Pancreas (tissue), 10 donors: ENCODE results near the gene LRMDA. TPM values are rescaled to one million over a fixed set of nuclear protein-coding genes. Genes with fewer than 3 reads are reported as not detected.

ENCODE experiments used
- ATAC-seq, 4 donors: fragments of 200-7000 bp; cut with Tn5 transposase; one replicate each; pipeline versions ENCODE4 v1.8.0 to v1.9.1; 2020; ENCODE audit warnings: mild to moderate bottlenecking in 4 of 4, moderate library complexity in 4 of 4
- DNase-seq, 6 donors: peaks; one replicate each; pipeline ENCODE4 v3.0.0-alpha.2; 2020
- FAIRE-seq: peaks from 2 replicates; lab custom pipeline; 2012; peaks lifted over from hg19 to GRCh38; lab: Jason Lieb, UNC
- H3K27ac ChIP-seq, 4 donors: fragments of 200-600 bp; sonication (generic); 1 replicate in 3 of 4; 2 replicates in 1 of 4; pipeline versions ENCODE4 v1.5.0 to v1.8.0; 2020
- H3K27me3 ChIP-seq, 4 donors: fragments of 200-600 bp; one replicate each; pipeline ENCODE4 v1.8.0; 2021
- H3K36me3 ChIP-seq, 3 donors: fragments of 200-600 bp; sonication (generic) in 1 of 3; one replicate each; pipeline versions ENCODE4 v1.5.0 to v1.8.0; 2020 to 2021
- H3K4me1 ChIP-seq, 3 donors: fragments of 200-600 bp; one replicate each; pipeline ENCODE4 v1.8.0; 2021
- H3K4me3 ChIP-seq, 4 donors: fragments of 200-600 bp; sonication (generic) in 2 of 4; one replicate each; pipeline versions ENCODE4 v1.5.0 to v1.8.0; 2020 to 2021
- H3K9me3 ChIP-seq, 4 donors: fragments of 200-600 bp; one replicate each; pipeline ENCODE4 v1.8.0; 2021
- WGBS, 2 donors: extraction: QIAGEN DNeasy Blood & Tissue Kit; methylation state at CpG; one replicate each; pipeline ENCODE4 v1.1.7; 2013; 5-methylcytosine and 5-hydroxymethylcytosine counted together
- intact Hi-C, 3 donors: fragments of 100-400 bp; cut with DNase I; formaldehyde crosslinking; loops; one replicate each; pipeline versions ENCODE4 v1.11.1 to v1.14.2; 2022
- polyA plus RNA-seq, 2 donors: library from polyadenylated mRNA; stranded (reverse); fragments of 200-250 nt; gene quantifications; one replicate each; pipeline ENCODE4 v1.2.3, GENCODE V29; 2013
- total RNA-seq, 6 donors: library from RNA; stranded (reverse); fragmentation: NEBNext Ultra II Directional in 4 of 6; extraction: Animal tissue kit (Norgen Biotek cat#: 25700) in 4 of 6; gene quantifications; one replicate each; pipeline versions ENCODE4 v1.2.1 to v1.2.4, GENCODE V29; 2021 to 2023
- TF ChIP-seq, protein P1 (sequence below), 4 donors: fragments of 200-600 bp; sonication (generic) in 3 of 4; IDR thresholded peaks; one replicate each; pipeline versions ENCODE4 v1.5.0 to v1.8.0; 2021; ENCODE audit warnings: antibody characterized with exemption in 4 of 4
- donor health status: healthy with polysubstance abuse.
- donor health status: DM: no; HTN: no; CAD: no; lungs with moderate emphysema.
- donor health status: DM: no; HTN: no; CAD: no.
- donor health status: control.
- donor health status: control.
- donor health status: Bipolar disorder and iron deficiency.
- donor health status: DM: yes; HTN: yes; CAD: no.
- donor health status: DM: no; HTN: no; CAD: no.
- donor health status: DM: no; HTN: no; CAD: no.
- donor health status: DM: yes; HTN: yes; CAD: no.

LRMDA gene
- total and polyA plus RNA-seq, 8 donors: 4.6 to 21.2 (median 13.4) TPM

DNA sequence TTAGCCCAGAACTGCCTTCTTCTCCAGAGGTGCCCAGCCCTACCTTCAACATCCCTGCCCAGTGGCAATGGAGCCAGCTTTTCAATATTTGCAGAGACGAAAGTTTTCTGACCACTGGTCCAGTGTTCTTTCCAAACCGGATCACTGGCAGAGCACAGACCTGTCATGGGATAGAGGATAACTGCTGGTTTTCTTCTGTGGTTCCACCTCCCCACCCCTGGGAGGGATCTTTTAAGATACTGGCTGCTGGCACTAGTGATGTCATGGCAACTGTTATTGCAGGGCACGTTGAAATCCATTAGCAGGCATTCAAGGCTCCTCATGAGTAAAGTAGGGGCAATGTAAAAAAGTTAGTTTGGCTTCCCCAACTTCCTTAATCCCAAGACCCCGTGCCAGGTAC, 387.1 kb downstream of the LRMDA start:
- FAIRE-seq: no peak
- no peak for ATAC-seq
- 70 to 74% methylated on average over 4 of the region's 4 CpGs for WGBS, 2 donors

DNA sequence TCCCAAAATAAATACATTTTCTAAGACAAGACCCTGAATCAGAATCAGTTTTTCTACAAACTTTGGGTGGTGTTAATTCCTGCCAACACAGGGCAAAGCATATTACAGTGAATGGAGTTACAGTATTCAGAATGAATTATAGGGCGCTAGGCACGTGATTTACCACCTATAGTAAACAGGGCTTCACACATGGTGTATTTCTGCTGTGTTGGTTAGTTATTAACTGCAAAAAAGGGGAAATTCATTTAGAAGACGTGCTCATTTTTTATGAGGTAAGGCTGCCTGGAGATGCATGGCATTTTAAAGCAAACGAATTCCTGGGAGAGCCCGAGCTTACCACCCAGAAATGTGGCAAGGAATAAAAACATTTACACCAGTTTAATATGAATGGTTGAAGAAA, 393.8 kb downstream of the LRMDA start:
- no peak overlapping the region for H3K27ac ChIP-seq
- WGBS, 2 donors: 81 to 86% methylated on average over 5 of the region's 5 CpGs
- ATAC-seq (no peak), FAIRE-seq (no peak), DNase-seq (no peak)
- intact Hi-C loops: no loop called here
- H3K4me1 ChIP-seq: no peaks in the 10 kb centered on the region
- H3K9me3 ChIP-seq: no peaks in the 10 kb centered on the region
- no peaks in the 10 kb centered on the region for H3K27me3 ChIP-seq
- H3K4me3 ChIP-seq: no peak overlapping the region
- H3K36me3 ChIP-seq: no peaks in the 10 kb centered on the region
- TF ChIP-seq, protein P1, sequence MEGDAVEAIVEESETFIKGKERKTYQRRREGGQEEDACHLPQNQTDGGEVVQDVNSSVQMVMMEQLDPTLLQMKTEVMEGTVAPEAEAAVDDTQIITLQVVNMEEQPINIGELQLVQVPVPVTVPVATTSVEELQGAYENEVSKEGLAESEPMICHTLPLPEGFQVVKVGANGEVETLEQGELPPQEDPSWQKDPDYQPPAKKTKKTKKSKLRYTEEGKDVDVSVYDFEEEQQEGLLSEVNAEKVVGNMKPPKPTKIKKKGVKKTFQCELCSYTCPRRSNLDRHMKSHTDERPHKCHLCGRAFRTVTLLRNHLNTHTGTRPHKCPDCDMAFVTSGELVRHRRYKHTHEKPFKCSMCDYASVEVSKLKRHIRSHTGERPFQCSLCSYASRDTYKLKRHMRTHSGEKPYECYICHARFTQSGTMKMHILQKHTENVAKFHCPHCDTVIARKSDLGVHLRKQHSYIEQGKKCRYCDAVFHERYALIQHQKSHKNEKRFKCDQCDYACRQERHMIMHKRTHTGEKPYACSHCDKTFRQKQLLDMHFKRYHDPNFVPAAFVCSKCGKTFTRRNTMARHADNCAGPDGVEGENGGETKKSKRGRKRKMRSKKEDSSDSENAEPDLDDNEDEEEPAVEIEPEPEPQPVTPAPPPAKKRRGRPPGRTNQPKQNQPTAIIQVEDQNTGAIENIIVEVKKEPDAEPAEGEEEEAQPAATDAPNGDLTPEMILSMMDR (IDR thresholded peaks at IDR 0.05): no peak

More for the DNA sequence above, 387.1 kb downstream of the LRMDA start:
- no peak for DNase-seq
- Histone ChIP-seq H3K27me3 (no peaks in the 10 kb centered on the region), H3K4me3 (no peak overlapping the region), H3K4me1 (no peaks in the 10 kb centered on the region), H3K9me3 (no peaks in the 10 kb centered on the region), H3K27ac (no peak overlapping the region), H3K36me3 (no peaks in the 10 kb centered on the region)
- intact Hi-C loops: no loop called here
- TF ChIP-seq, protein P1 (IDR thresholded peaks at IDR 0.05): no peak

DNA sequence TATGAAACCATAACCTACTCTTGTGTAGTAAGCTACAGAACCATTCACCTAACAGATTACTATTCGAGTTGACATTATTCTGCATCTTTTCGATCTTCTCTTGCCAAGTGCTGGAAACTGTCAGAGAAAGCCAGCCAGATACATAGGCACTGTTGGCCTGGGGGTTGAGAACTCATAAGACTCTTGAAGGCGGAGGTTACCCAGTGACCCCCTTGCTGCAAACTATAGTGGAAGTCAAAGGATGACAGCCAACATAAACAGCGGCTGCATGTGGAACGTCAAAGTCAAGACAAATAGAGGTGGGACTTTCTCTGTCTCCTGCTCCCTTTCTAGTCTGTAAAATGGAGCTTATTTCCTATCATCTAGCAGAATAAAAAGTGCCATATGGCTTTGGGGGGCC, 394.2 kb downstream of the LRMDA start:
- intact Hi-C loops: no loop called here
- Histone ChIP-seq H3K27ac (no peak overlapping the region), H3K27me3 (no peaks in the 10 kb centered on the region), H3K4me3 (no peak overlapping the region), H3K4me1 (no peaks in the 10 kb centered on the region), H3K9me3 (no peaks in the 10 kb centered on the region), H3K36me3 (no peaks in the 10 kb centered on the region)
- WGBS, 2 donors: 81 to 82% methylated on average over 5 of the region's 5 CpGs
- TF ChIP-seq, protein P1 (IDR thresholded peaks at IDR 0.05): no peak
- no peak for FAIRE-seq
- no peak for ATAC-seq
- DNase-seq: no peak

DNA sequence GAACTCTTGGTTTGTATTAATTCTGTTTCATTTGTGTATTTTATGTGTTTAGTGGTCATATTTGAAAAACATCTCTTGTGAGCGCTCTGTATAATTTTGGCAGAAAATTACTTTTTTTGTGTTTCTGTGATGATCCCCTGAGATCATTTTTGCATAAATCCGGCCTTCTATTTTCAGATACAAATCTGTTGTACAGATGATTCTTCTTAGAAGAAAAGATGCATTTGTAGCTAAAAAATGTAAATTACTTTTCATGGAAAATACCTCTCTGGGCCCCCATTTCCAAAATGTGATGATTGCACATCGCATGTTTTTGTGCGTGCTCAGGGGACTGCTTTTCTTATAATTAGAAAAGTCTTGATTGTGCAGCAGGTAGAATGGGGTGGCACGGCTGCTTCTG, 395.4 kb downstream of the LRMDA start:
- Histone ChIP-seq H3K9me3 (no peaks in the 10 kb centered on the region), H3K27me3 (no peaks in the 10 kb centered on the region), H3K4me1 (no peaks in the 10 kb centered on the region), H3K4me3 (no peak overlapping the region), H3K27ac (no peak overlapping the region), H3K36me3 (no peaks in the 10 kb centered on the region)
- DNase-seq (no peak), FAIRE-seq (no peak), ATAC-seq (no peak)
- intact Hi-C loops: no loop called here
- WGBS, 2 donors: 75 to 95% methylated on average over 5 of the region's 5 CpGs
- TF ChIP-seq, protein P1 (IDR thresholded peaks at IDR 0.05): no peak

DNA sequence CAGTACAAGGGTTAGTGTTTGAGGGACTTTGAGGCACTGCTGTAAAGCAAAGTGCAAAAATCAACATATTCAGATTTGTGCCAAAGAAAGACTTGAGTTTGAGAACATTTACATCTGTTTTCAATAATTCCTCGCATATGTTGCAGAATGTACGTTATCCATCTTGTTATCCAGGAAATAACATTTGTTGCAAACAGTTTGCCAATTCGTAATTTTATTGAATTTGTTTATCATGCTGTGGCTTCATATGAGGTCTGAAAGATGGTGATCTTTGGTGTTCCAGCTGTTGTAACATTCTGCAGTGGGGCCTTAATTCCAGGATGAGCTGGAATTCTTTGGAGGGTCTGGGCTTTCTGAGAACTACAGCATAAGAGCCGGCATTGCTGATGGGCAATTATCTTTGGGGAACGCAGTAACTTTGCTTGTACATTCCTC, 396.2 kb downstream of the LRMDA start:
- DNase-seq (no peak), ATAC-seq (no peak), FAIRE-seq (no peak)
- no peaks in the 10 kb centered on the region for H3K4me1 ChIP-seq
- H3K27me3 ChIP-seq: no peaks in the 10 kb centered on the region
- TF ChIP-seq, protein P1 (IDR thresholded peaks at IDR 0.05): no peak
- no peaks in the 10 kb centered on the region for H3K9me3 ChIP-seq
- WGBS, 2 donors: 79 to 83% methylated on average over 5 of the region's 5 CpGs
- H3K36me3 ChIP-seq: no peaks in the 10 kb centered on the region
- no peak overlapping the region for H3K27ac ChIP-seq
- intact Hi-C loops: no loop called here
- no peak overlapping the region for H3K4me3 ChIP-seq
